Gastroesophageal sphincter (tissue), 4 donors: ENCODE measurements around the gene CFAP251. TPM values are rescaled to one million over a fixed set of nuclear protein-coding genes. Genes with fewer than 3 reads are reported as not detected.

Experiments used
- ATAC-seq: fragments of 150-250 bp; one replicate; pipeline ENCODE4 v1.9.1; 2016; ENCODE audit warnings: mild to moderate bottlenecking, moderate library complexity
- H3K27ac ChIP-seq, 4 donors: fragments of 200-600 bp; sonication (generic) in 3 of 4; 1 replicate in 3 of 4; 2 replicates in 1 of 4; pipeline ENCODE4 v1.5.1; 2016 to 2019
- H3K27me3 ChIP-seq: fragments of 200-600 bp; sonication (generic); one replicate; pipeline ENCODE4 v1.5.1; 2019
- H3K36me3 ChIP-seq, 2 donors: fragments of 200-600 bp; sonication (generic); one replicate each; pipeline ENCODE4 v1.5.1; 2019; ENCODE audit warnings: control low read depth in 1 of 2
- H3K4me1 ChIP-seq, 3 donors: fragments of 200-600 bp; sonication (generic); 1 replicate in 2 of 3; 2 replicates in 1 of 3; pipeline ENCODE4 v1.5.1; 2016 to 2019; ENCODE audit warnings: control low read depth in 2 of 3
- H3K4me3 ChIP-seq, 2 donors: fragments of 200-600 bp; sonication (generic); one replicate each; pipeline ENCODE4 v1.5.1; 2019; ENCODE audit warnings: mild to moderate bottlenecking in 1 of 2, moderate library complexity in 1 of 2
- H3K9me3 ChIP-seq, 3 donors: fragments of 200-600 bp; sonication (generic); one replicate each; pipeline ENCODE4 v1.5.1; 2017 to 2019; ENCODE audit warnings: control low read depth in 2 of 3
- CTCF ChIP-seq, 4 experiments: fragments of 200-600 bp in 2 of 4; fragments of 450-650 bp in 2 of 4; sonication (generic) in 1 of 4; IDR thresholded peaks; one replicate each; pipeline ENCODE4 v1.5.1; 2017 to 2019; ENCODE audit warnings: antibody characterized with exemption in 4 of 4, mild to moderate bottlenecking in 2 of 4, moderate library complexity in 2 of 4
- EP300 ChIP-seq: sonication (generic); formaldehyde crosslinking; IDR thresholded peaks from one replicate; pipeline ENCODE4 v1.6.1; 2017; ENCODE audit warnings: antibody characterized with exemption, mild to moderate bottlenecking
- POLR2A ChIP-seq, 2 donors: fragments of 450-650 bp; IDR thresholded peaks; one replicate each; pipeline ENCODE4 v1.6.1; 2017; ENCODE audit warnings: antibody characterized with exemption in 2 of 2, mild to moderate bottlenecking in 2 of 2, moderate library complexity in 1 of 2
- POLR2AphosphoS5 ChIP-seq: sonication (generic); formaldehyde crosslinking; IDR thresholded peaks from one replicate; pipeline ENCODE4 v1.6.1; 2017; ENCODE audit warnings: antibody characterized with exemption
- WGBS, 2 donors: methylation state at CpG; one replicate each; pipeline ENCODE4 v1.1.5; 2018; ENCODE audit warnings: low coverage in 1 of 2; 5-methylcytosine and 5-hydroxymethylcytosine counted together
- total RNA-seq, 4 donors: library from RNA; depleted of rRNA; stranded (reverse); fragments of >200 nt; gene quantifications; one replicate each; pipeline ENCODE4 v1.1.0, GENCODE V29; 2016

The CFAP251 gene
- total RNA-seq, 4 donors from 2014 or later = 0.35 to 1.9 (median 1.2) TPM

DNA sequence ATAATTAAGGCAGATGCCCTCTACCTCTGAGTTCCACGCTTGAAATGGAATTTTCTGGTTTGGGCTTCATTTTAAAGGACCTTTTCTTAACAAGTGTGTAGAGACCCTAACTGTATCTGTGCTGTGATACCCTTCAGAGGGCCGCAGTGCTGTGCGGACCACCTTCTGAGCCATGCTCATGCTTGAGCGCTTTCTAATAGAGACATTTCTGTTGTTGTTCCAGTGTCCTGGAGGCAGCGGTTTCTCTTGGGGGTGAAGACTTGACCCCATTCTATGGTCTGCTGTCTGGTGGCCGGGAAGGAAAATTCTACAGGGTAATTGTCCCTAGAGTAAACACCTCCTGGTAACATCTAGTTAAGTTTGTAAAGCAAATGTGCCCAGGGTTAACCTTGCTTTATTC, 56.6 kb downstream of the CFAP251 start:
- H3K27me3 ChIP-seq = no peaks in the 10 kb centered on the region
- H3K4me1 ChIP-seq = peaks cover 0 to 7% (median 0%) of the 10 kb centered on the region in 3 donors
- H3K4me3 ChIP-seq = no peak overlapping the region
- ATAC-seq = no peak
- WGBS, 2 donors = 90 to 93% methylated on average over 2 to 6 of the region's 6 CpGs
- H3K27ac ChIP-seq = no peak overlapping the region
- TF ChIP-seq POLR2AphosphoS5 (no peak), POLR2A (IDR thresholded peaks at IDR 0.05) (no peak), CTCF (IDR thresholded peaks at IDR 0.05) (no peak), EP300 (no peak)
- no peaks in the 10 kb centered on the region for H3K36me3 ChIP-seq
- H3K9me3 ChIP-seq = no peaks in the 10 kb centered on the region

GRCh38 chr12:121976950-121977349, 58.6 kb downstream of the CFAP251 start:
- Histone ChIP-seq H3K27ac (no peak overlapping the region), H3K4me3 (no peak overlapping the region), H3K9me3 (no peaks in the 10 kb centered on the region), H3K4me1 (peaks cover 0 to 7% (median 0%) of the 10 kb centered on the region in 3 donors), H3K27me3 (no peaks in the 10 kb centered on the region), H3K36me3 (no peaks in the 10 kb centered on the region)
- no peak for ATAC-seq
- TF ChIP-seq POLR2A (IDR thresholded peaks at IDR 0.05) (no peak), EP300 (no peak)
- 85 to 89% methylated on average over 4 to 5 of the region's 5 CpGs for WGBS, 2 donors

DNA sequence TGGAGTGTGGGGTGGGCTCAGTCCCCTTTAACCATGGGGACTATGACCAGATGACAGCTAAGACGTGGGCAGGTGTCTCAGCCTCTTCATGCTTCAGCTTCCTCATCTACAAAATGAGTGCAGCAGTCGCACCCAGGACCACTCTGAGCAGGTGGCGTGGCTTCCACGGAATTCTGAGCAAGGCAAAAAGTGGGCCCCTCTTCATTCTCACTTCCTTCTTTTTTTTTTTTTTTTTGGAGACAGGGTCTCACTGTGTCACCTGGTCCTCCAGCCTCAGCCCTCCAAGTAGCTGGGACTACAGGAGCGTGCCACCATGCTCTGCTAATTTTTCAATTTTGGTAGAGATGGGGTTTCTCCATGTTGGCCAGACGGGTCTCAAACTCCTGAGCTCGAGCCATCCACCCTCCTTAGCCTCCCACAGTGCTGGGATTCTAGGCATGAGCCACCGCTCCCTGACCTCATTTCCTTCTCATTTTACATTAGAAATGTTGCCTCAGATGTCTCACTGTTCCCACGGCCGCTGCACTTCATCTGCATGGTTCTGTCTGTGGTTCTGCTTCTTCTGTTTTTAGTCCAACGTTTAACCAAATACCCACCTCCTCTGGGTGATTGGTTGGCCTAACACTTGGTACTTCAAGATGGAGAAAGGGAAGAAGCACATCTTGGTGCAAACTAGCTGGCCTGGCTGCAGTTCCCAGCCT, 61.9 kb downstream of the CFAP251 start:
- Histone ChIP-seq H3K27me3 (no peaks in the 10 kb centered on the region), H3K27ac (no peak overlapping the region), H3K4me3 (no peak overlapping the region), H3K9me3 (no peaks in the 10 kb centered on the region), H3K4me1 (no peaks in the 10 kb centered on the region), H3K36me3 (no peaks in the 10 kb centered on the region)
- ATAC-seq = no peak
- TF ChIP-seq POLR2A (IDR thresholded peaks at IDR 0.05) (no peak), EP300 (no peak), POLR2AphosphoS5 (no peak), CTCF (IDR thresholded peaks at IDR 0.05) (no peak)
- WGBS, 2 donors = 64 to 69% methylated on average over 6 to 10 of the region's 11 CpGs

GRCh38 chr12:121980892-121981272, 62.5 kb downstream of the CFAP251 start:
- Histone ChIP-seq H3K36me3 (no peaks in the 10 kb centered on the region), H3K27me3 (no peaks in the 10 kb centered on the region), H3K4me1 (no peaks in the 10 kb centered on the region), H3K27ac (no peak overlapping the region), H3K4me3 (no peak overlapping the region), H3K9me3 (no peaks in the 10 kb centered on the region)
- TF ChIP-seq POLR2AphosphoS5 (no peak), POLR2A (IDR thresholded peaks at IDR 0.05) (no peak), EP300 (no peak), CTCF (IDR thresholded peaks at IDR 0.05) (no peak)
- no peak for ATAC-seq
- WGBS, 2 donors = 77 to 93% methylated on average over 4 of the region's 14 CpGs

- no peaks in the 10 kb centered on the region for H3K27me3 ChIP-seq
- no peaks in the 10 kb centered on the region for H3K36me3 ChIP-seq
- H3K9me3 ChIP-seq = no peaks in the 10 kb centered on the region
- no peaks in the 10 kb centered on the region for H3K4me1 ChIP-seq
- WGBS, 2 donors = 67 to 100% methylated on average over 2 of the region's 8 CpGs
- ATAC-seq = no peak
- H3K4me3 ChIP-seq = no peak overlapping the region
- TF ChIP-seq CTCF (IDR thresholded peaks at IDR 0.05) (no peak), POLR2A (IDR thresholded peaks at IDR 0.05) (no peak), POLR2AphosphoS5 (no peak), EP300 (no peak)
- no peak overlapping the region for H3K27ac ChIP-seq
Observed at GRCh38 chr12:121981456-121981855, 63.1 kb downstream of the CFAP251 start.
